Gastrocnemius medialis (tissue), 4 donors: Measurements from ENCODE around the gene EVA1C.

Experiments used
- CTCF ChIP-seq, 5 experiments: fragments of 450-650 bp in 3 of 5; fragments of 200-600 bp in 2 of 5; sonication (generic) in 2 of 5; IDR thresholded peaks in 4 of 5; conservative IDR thresholded peaks in 1 of 5; 1 replicate in 4 of 5; 2 replicates in 1 of 5; pipeline ENCODE4 v1.5.1; 2016 to 2019; ENCODE audit warnings: antibody characterized with exemption in 5 of 5, mild to moderate bottlenecking in 3 of 5, moderate library complexity in 3 of 5
- POLR2A ChIP-seq, 2 donors: fragments of 450-650 bp; IDR thresholded peaks; one replicate each; pipeline ENCODE4 v1.6.1; 2017; ENCODE audit warnings: antibody characterized with exemption in 2 of 2, mild to moderate bottlenecking in 2 of 2, moderate library complexity in 2 of 2

- TF ChIP-seq CTCF (IDR thresholded peaks at IDR 0.05 in 4 of 5, conservative IDR thresholded peaks at IDR 0.05 in 1 of 5) (no peak), POLR2A (IDR thresholded peaks at IDR 0.05) (no peak)
Measured at GRCh38 chr21:32425628-32426027, 13.1 kb downstream of the EVA1C start.
